Inflammatory macrophage treated with lipopolysaccharide for 1 hour (primary cell): ENCODE data around the gene CACNA1D.
A peak's percentile ranks its signal among the peaks of the same experiment; 100 is the strongest.

Experiments
- DNase-seq, 2 donors: peaks; one replicate each; pipeline ENCODE4 v3.0.0-alpha.2; 2020 to 2022

Gene CACNA1D

DNA sequence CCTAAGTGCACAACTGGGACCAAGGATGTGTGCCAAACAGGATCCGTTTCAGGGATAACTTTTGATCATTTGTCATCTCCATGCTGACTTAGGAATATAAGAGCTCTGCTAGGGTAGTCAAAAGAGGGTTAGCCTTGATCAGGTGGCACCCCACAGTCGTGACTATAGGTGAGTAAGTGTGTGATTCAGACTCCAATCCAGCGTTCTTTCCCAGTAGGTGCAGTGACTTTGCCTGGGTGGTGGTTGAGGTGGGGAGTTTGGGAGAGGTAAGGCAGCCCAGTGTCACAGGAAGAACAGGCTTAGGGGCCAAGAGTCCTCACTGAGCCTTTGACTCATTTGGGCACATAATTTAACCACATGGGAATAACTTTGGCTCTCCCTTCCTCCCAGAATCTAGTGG, 300.8 kb downstream of the CACNA1D start:
- no peak for DNase-seq

DNA sequence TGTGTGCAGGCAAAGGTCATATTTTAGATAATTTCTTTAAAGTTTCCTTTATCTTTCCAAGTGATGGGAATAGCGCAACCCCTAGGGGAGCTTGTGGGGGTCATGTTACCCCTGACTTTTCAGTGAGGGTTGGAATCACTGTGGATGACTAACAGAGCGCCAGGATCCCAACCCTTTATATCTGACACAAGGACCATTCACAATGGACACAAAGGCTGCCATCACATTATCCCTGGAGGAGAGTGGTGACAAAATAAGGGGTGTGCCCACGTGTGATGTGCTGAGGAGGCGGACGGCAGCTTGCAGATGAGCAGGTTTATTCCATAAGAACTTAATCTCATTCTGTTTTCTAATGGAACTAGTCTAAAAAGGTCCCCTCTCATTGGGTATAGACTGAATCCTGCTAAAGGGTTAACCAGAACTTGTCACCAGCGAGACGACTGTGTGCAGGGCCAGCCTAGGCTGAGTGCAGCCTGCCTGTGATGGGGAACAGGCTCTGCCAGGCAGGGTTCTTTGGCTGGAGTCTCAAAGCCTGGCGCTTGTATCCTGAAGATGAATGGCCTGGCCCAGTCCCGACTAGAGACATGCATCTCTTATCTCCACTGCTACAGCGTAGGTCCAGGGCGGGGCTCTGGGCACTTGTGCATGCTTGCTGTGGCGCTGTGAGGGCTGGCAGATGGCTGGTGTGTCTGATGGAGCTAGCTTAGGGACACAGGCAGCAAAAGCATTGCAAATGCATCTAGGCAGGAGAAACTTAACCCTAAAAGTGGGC, 301.6 kb downstream of the CACNA1D start:
- DNase-seq = no peak

DNA sequence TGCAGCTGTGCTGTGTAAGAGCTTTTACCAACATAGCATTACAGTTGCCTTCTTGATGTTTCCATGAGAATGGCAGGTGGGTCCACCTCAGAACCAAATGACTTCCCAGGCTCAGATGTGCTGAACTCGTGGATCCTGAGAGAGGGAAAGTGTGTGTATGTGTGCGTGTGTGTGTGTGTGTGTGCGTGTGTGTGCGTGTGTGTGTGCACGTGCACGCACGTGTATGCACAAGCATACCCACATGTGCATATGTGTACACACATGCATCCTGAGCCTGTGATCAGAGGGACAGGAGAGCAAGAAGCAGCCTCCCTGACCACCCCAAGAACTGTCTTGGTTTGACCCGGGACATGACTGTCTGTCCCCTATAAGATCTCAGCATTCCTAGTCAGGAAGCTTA, 303.7 kb downstream of the CACNA1D start:
- no peak for DNase-seq

DNA sequence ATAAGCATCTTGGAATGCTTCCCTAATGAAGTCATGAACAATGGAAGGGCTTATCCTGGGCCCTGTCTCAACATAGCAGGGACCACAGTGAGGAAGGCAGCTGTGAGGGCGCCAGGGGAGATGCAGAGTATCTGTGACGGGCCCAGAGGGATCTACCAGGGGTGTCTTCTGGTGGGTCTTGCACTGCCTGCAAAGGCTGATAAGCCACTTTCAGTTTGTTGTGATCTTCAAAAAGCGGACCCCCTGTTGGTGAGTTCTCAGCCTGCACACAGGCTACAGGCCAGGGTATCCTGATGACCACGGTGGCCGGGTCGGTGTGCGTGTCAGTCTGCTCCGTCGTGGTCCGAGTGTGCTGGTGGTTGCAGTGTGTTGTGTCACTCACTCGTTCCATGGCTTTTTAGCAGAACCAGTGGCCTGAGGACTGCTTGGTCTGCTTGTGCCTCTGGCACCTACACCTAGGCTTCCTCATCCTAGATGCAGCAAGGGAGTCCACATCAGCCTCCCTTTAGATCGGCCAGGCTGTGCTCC, 305.0 kb downstream of the CACNA1D start:
- DNase-seq = no peak

DNA sequence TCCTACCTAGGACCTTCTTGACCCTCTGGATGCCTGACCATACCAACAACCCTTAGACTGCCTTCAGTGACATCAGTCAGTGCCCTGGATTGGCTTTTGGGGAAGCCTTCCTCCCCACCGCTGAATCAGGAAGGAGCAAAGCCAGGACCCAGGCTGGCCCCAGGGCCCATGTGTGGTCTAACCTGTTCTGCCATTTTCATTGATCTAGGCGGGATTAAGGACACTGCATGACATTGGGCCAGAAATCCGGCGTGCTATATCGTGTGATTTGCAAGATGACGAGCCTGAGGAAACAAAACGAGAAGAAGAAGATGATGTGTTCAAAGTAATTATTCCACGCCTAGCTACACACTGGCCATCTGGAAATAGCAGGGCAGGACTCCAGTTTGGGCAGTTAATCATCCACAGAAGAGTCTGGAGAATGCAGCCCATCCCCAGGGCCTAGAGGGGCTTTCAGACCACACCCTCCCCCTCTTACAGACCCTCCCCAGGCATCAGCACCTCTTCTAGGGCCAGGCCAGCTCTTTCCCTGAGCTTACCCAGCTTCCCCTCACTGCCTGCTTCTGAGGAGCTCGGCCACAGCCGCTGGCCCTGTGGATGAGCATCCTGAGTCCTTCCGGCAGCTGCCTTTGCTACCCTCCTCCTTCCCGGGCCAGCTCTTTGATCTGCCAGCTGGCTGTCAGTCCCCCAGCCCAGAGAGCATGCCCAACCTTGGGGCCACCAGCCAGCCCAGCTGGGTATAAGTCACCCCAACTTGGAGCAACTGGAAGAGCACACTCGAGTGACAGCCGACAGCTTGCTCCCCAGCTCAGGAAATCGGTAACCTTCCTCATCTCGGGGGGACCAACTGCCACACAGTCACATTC, 305.9 kb downstream of the CACNA1D start:
- DNase-seq = no peak

DNA sequence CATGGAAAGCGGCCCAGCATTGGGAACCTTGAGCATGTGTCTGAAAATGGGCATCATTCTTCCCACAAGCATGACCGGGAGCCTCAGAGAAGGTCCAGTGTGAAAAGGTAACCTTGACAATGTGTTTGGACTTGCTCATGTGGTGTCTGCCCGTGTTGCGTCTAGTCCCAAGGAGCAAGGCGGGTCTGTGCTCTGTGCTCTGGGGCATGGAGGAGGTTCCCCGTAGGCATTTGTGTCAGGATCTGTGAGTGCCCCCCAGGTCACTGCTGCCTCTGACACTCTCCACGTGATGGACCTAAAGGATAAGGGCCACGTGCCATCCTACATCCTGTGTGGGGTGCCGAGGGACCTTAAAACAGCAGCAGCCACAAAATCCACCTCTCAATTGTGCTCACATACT, 306.9 kb downstream of the CACNA1D start:
- DNase-seq = no peak

DNA sequence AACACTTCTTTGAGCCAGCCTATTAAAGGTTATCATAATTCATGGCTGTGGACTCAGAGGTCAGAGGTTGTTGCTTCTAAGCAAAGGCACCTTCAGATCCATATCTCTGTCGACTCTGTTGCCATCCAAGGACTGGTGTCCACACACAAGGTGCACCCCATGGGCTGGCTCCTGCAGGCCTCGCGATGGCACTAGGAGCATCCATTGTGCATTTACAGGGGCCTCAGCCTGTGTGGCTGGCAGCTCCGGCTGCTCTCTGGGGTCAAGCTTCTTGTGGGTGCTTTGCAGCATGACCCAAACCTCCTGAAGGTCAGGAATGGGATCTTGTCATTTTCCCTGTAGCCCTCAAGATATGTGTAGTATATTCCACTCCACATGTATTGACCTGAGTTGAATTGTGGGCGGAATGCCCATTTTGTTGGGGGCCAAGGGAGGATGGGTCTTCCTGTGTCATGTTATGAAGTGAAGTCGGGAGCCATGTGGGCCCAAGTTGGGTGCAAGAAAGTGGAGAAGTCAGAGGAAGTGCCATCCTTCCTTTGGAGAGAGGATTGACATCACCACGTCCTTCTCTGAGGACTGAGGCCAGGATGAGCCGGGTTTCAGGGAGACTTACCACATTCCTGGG, 308.0 kb downstream of the CACNA1D start:
- no peak for DNase-seq

DNA sequence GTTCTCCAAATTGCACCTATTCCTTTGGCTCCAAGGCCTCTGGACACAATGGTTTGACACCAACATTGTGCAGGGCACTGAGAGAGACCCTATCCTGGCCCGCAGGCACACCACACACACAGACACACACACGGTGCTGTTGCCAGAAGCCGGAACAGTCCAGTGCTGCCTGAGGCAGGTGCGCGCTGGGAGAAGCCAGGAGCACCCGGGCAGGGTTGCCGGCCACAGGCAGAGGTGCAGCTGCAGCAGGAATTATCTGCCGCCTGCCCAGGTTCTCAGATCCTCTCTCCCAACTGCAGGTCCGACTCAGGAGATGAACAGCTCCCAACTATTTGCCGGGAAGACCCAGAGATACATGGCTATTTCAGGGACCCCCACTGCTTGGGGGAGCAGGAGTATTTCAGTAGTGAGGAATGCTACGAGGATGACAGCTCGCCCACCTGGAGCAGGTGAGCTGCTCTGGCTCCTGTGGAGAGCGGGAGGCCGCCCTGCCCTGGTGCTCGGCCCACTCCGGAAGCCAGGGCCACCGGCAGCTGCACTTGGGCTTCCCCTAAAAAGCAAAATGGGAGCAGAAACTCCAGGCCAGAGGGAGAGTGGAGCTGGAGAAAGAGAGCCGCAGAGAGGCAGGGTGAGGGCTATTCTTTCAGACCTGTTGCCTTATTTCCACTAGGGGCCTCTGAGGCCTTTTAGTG, 308.9 kb downstream of the CACNA1D start:
- no peak for DNase-seq

DNA sequence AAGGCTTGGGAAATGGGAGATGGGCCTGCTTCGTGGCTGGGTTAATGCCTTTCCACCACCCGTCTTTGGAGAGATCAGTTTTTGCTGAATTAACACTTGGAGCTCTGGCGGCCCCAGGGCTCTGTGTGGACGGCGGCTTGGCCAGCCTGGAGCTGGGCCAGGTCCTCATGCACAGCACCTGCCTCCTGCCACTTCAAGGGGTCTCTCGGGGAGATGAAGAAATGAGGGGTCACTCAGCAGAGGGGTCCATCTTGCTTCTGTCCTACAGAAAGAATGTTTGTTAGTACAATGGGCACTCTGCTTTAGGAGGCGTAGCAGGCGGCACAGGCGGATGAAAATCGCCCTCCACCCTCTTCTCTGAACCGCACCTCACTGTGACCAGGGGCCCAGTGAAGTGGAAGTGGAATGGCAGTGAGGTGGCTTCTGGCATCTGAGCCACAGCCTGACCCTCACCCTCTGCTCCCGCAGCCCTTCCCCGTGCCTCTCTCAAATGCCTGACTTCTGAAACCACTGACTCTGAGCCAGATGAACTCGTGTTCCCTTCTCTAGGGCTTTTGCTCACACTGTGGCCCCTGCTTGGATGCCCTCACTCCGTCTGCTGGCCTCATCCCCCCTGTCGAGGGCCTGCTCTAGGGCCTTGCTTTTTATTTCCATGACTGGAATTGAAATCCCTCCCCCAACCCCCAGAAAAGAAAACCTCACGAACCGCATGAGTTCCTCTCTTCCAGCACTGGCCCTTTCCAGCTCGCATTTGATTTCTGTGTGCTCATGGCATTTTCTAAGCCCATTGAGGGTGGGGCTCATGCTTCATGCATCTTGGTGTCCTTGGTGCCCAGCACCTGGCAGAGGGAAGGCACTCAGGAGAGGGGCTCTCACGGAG, 309.6 kb downstream of the CACNA1D start:
- no peak for DNase-seq

DNA sequence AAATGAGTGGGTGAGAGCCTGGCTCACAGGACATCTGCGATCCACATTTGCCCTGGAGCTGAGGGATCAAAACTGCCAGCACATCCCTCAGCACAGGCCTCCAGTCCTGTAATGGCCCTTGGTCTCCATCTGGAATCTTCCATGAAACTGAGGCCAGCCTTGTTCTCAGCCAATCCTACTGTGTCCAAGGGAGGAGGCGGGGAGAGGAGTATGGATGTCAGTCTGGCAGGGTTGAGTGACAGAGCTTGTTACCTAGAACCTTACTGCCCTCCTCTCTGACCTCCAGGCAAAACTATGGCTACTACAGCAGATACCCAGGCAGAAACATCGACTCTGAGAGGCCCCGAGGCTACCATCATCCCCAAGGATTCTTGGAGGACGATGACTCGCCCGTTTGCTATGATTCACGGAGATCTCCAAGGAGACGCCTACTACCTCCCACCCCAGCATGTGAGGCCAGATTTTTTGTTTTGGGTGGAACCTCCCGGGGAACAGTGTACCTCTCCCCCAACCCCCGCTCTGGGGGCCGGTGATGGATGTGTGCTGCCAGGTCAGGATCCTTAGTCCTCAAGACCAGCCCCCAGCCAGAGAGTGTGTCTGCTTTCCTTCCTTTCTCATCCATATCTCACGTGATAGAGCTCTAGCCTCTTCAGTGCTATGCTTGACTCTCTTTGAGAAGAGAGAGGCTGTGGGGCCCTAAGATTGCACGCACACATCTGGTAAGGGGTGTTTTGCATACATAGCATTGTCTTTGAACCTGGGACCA, 310.5 kb downstream of the CACNA1D start:
- DNase-seq = peak in 1 of 2 donors; percentile 7

DNA sequence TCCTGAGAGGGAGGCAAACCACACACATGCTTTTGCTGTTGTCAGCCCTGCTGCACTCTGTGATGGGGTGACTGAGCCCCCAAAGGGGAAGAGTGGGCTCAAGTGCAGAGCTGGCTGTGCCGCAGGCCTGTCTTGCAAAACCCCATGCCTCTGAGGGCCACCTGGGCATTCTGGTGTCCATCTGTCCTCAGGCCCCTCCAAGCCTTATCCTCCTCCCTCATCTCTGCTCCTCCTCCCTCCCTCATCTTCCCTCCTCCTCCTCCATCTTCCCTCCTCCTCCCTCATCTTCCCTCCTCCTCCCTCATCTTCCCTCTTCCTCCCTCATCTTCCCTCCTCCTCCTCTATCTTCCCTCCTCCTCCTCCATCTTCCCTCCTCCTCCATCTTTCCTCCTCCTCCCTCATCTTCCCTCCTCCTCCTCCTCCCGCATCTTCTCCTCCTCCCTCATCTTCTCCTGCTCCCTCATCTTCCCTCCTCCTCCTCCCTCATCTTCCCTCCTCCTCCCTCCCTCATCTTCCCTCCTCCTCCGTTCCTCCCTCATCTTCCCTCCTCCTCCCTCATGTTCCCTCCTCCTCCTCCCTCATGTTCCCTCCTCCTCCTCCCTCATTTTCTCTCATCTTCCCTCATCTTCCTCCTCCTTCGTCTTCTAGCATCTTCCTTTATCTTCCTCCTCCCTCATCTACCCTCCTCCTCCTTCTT, 311.2 kb downstream of the CACNA1D start:
- no peak for DNase-seq

DNA sequence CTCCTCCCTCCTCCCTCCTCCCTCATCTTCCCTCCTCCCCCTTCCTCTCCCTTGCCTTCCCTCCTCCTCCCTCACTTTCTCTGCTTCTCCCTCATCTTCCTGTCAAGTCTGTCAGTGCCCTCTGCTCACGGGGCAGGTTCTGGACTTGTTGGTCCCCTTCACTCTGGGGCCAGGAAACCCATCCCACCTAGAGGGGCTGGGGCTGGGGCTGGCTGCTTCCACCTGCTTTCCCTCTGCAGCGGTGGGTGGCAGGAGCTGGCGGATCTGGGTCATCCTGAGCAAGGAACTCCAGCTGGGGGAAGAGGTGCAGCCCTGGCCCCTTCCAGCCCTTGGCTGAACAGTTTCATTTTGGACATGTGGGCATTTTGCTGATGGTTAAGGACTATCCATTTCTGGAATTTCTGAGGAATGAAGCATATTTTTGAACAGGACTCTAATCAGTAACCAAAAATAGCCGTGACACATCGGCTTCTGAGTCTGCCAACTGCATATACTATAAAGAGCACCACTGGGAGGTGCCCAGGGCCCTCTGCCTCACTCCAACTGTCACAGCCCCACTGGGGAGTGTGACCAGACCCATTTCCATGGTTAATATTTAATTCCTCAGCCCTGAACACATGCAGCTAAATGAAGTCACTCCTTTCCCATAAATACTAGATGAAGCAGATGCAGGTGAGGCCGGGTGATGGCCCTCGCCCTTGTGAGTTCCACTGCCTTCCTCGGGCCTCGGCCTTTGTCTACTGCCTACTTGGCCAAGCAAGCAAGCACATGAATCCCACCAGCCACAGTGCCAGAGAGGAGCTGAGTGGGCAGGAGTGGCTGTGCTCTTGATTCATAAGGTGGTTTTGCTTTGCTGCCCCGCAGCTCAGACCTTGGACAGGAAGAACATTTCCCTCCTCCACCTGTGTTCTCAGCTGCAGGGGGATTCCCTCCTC, 312.0 kb downstream of the CACNA1D start:
- DNase-seq = no peak

DNA sequence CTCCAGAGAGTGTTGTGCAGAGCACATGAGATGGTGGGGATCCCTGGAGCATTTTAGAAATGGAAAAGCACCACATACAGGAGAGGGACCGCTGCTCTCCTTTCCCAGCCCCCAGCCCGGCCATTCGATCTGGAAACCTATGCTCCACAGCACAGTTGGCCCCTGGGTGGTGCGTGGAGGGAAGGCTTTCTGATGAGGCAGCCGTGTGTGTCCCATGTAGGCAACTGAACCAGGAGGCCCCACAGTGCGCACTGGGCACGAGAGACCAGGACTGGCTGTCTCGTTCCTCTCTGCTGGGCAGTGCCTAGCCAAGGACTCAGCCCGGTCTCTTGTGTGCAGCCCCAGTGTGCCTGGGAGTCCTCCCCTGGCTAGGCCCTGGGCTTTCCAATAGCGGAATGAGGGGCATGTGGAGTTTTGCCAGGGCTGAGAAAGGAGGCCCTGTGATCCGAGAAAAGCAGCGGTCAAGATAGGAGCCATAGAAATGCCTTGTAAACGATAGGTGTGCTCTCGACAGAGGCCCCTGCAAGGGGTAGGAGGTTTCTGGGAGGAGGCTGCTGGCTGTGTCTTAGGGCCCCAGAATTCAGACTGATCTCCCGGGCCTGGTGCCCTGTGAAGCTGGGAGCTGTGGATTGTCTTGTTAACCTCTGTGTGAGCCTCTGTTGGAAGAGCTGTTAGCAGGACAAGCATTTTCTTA, 312.9 kb downstream of the CACNA1D start:
- no peak for DNase-seq

DNA sequence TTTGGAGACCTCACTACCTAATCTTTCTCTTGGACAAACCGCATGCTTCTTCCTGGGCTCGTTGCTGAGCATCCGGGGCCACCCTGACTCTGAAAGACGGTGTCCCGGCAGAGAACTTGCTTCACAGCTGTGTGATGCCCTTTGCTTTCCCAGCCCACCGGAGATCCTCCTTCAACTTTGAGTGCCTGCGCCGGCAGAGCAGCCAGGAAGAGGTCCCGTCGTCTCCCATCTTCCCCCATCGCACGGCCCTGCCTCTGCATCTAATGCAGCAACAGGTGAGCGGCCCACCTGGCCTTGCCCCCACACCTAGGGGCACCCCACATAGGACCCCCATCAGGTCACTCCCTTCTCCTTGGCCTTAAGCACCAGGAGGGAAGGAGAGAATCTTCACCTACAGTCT, 314.1 kb downstream of the CACNA1D start:
- DNase-seq = no peak

DNA sequence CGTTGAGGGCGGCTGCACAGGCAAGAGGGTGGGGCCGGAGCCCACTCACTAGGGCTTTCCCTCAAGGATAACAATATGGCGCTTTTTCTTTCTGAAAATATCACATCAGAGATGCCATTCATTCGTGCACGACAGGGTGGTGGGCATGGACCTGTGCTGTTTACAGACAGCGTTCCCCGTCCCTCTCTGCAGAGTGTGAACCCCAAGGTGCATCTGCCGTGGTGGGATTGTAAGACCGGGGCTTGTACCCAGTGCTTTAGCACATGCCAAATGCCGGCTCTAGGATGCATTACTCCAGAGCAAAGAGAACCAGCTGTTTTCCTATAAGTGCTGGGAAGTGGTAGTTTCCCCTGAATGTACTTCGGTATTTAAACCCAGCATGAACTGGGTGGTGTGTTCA, 314.9 kb downstream of the CACNA1D start:
- no peak for DNase-seq

DNA sequence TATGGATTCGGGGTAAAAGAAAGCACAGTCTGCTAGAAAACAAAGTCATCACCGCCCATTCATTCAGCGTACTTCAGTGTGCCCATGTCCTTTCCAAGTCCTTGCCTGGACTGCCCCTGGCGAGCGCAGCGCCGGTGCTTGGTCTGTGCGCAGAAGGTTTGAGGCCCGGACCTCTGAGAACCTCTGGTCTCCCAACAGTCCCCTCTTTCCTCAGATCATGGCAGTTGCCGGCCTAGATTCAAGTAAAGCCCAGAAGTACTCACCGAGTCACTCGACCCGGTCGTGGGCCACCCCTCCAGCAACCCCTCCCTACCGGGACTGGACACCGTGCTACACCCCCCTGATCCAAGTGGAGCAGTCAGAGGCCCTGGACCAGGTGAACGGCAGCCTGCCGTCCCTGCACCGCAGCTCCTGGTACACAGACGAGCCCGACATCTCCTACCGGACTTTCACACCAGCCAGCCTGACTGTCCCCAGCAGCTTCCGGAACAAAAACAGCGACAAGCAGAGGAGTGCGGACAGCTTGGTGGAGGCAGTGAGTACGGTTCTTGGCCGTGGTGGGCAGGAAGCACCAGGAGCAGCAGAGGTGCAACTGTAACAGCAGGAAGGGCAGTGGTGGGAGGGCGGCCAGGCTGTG, 315.5 kb downstream of the CACNA1D start:
- no peak for DNase-seq

DNA sequence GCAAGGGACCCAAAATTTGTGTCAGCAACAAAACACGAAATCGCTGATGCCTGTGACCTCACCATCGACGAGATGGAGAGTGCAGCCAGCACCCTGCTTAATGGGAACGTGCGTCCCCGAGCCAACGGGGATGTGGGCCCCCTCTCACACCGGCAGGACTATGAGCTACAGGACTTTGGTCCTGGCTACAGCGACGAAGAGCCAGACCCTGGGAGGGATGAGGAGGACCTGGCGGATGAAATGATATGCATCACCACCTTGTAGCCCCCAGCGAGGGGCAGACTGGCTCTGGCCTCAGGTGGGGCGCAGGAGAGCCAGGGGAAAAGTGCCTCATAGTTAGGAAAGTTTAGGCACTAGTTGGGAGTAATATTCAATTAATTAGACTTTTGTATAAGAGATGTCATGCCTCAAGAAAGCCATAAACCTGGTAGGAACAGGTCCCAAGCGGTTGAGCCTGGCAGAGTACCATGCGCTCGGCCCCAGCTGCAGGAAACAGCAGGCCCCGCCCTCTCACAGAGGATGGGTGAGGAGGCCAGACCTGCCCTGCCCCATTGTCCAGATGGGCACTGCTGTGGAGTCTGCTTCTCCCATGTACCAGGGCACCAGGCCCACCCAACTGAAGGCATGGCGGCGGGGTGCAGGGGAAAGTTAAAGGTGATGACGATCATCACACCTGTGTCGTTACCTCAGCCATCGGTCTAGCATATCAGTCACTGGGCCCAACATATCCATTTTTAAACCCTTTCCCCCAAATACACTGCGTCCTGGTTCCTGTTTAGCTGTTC, 316.9 kb downstream of the CACNA1D start:
- DNase-seq = no peak
